GM19452 (cell line): ENCODE measurements around the gene EFNA1.

Source experiments
- ATAC-seq: cut with Tn5 transposase; IDR thresholded peaks from one replicate; pipeline ENCODE4 v1.9.1; 2021; ENCODE audit not compliant: unreplicated experiment

EFNA1 gene

GRCh38 chr1:155124503-155125463 lies 2.9 kb upstream of the EFNA1 start:
- ATAC-seq, result no peak

- no peak for ATAC-seq
Measured at GRCh38 chr1:155125511-155125945, 2.1 kb upstream of the EFNA1 start.

GRCh38 chr1:155125946-155126555 lies 1.6 kb upstream of the EFNA1 start:
- no peak for ATAC-seq

GRCh38 chr1:155126556-155127104 lies 1.0 kb upstream of the EFNA1 start:
- no peak for ATAC-seq

- ATAC-seq, result no peak
Measured at GRCh38 chr1:155127967-155128754, 485 bp downstream of the EFNA1 start.

- no peak for ATAC-seq
Measured at GRCh38 chr1:155128755-155129473, 1.2 kb downstream of the EFNA1 start.

GRCh38 chr1:155130272-155131006 lies 2.8 kb downstream of the EFNA1 start:
- no peak for ATAC-seq

GRCh38 chr1:155131285-155131684 lies 3.6 kb downstream of the EFNA1 start:
- no peak for ATAC-seq

- no peak for ATAC-seq
Measured at GRCh38 chr1:155131856-155132255, 4.2 kb downstream of the EFNA1 start.

- no peak for ATAC-seq
Measured at GRCh38 chr1:155133799-155134281, 6.2 kb downstream of the EFNA1 start.

- no peak for ATAC-seq
Measured at GRCh38 chr1:155134322-155134721, 6.6 kb downstream of the EFNA1 start.

- ATAC-seq, result no peak
Measured at GRCh38 chr1:155134880-155135414, 7.3 kb downstream of the EFNA1 start.

- peak; percentile 71 for ATAC-seq
Measured at GRCh38 chr1:155135415-155136028, 7.8 kb downstream of the EFNA1 start, which contains the start of gene SLC50A1. Gene SLC50A1, plus strand, starts transcription at chr1:155135852. Its CDS starts 60 bp downstream, at chr1:155135912.

GRCh38 chr1:155136748-155137147 lies 9.1 kb downstream of the EFNA1 start:
- no peak for ATAC-seq

- ATAC-seq, result no peak
Measured at GRCh38 chr1:155137154-155137949, 9.7 kb downstream of the EFNA1 start.

GRCh38 chr1:155139895-155140629 lies 12.4 kb downstream of the EFNA1 start, which contains the start of gene DPM3:
Gene DPM3, minus strand, starts transcription at chr1:155140531. Its CDS starts 291 bp downstream, at chr1:155140240.
- peak; percentile 54 for ATAC-seq

- no peak for ATAC-seq
Measured at GRCh38 chr1:155140630-155140953, 12.9 kb downstream of the EFNA1 start.
